GM20431 (cell line): ENCODE data around the gene CIT.
"Not testable (repeated sequence)": the region's sequence is repeated elsewhere in the genome, so short reads cannot be mapped to it uniquely, and the experiment has no call there.

Experiments used
- in situ Hi-C: fragments of 300-500 bp; cut with MseI, MboI; formaldehyde crosslinking; loops from one replicate; pipeline ENCODE4 v1.15.0; 2020; ENCODE audit warnings: low sequenced_read_pairs; ENCODE audit not compliant: unreplicated experiment

Gene CIT

DNA sequence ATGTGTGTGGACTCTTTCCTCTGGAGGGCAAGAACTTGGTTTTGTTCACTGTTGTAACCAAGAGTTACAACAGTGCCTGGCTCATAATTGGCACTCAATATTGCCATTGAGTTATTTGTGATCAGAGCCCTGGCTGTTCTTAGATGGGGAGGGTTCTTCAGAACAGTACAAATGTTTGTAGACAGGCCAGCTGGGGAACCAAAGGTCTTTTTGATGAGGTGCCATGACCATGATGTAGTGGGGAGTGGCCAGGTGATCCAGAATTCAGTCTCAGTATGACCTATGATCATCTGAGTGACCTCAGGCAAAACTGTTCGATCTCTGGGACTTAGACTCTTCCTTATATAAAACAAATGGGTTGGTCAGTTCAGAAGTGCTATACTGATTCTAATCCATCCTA, 212.5 kb downstream of the CIT start:
- in situ Hi-C loops: no loop called here

DNA sequence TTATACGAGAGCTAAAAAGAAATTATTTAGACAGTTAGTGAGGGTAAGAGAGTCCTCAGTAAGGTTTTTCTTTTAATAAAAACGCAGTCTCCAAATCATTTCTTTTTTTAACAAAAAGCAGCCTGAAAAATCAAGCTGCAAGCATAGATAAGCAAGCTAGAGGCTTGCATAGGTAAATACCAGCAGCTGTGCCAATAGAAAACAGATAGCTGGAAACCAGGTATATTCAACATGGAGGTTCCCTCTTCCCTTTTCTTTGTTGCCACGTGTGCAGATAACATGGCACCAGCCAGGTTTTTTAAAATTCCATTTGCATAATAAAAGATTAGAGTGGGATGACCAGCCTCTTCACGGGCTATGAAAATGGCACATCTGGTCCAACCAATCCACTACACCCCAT, 215.2 kb downstream of the CIT start:
- in situ Hi-C loops: no loop called here

DNA sequence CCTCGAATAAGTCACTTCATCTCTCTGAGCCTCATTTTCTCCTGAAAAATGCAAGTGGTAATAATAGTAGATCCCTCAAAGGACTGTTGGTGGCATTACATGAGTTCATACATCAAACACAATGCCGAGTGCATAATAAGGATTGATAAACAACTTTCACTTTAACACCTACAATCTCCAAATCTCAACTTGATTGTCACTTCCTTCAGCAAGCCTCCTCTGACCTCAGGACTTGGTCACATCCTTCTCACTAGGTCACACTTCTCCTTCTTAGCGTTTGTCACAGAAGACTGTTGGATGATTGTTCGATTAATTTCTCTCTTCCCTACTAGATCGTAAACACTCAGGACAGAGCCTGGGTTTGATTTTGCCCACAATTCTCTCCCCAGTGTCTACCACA, 217.0 kb downstream of the CIT start:
- in situ Hi-C loops: no loop called here

DNA sequence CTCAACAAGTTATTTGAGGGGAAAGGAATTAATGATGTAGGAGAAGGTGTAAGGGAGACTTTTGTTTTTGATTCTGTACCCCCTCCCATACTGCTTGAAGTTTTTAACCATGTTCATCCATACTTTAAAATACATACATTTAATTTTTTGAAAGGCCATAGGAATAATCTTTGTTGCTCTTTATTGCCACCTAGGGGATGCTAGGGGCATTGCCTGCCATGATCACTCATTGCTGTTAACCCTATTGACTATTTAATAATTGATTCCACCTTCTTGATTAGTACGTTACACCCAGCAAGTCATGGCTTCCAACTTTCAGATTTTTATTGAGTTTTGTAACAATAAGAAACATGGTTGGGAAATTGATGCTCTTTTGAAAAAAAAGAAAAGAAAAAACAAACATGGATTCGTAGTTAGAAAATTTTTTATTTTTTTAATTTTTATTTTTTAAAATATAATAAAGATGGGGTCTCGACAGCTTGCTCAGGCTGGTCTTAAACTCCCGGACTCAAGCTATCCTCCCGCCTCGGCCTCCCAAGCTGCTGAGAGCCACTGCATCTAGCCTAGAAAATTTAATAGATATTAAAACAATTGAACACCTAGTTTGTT, 217.7 kb downstream of the CIT start:
- in situ Hi-C loops: no loop called here

DNA sequence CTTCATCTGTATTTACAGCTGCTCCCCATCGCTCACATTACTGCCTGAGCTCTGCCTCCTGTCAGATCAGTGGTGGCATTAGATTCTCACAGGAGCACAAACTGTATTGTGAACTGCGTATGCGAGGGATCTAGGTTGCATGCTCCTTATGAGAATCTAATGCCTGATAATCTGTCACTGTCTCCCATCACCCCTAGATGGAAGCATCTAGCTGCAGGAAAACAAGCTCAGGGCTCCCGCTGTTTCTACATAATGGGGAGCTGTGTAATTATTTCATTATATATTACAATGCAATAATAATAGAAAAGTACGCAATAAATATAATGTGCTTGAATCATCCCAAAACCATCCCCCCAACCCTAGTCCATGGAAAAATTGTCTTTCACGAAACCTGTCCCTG, 219.0 kb downstream of the CIT start:
- in situ Hi-C loops: not testable (repeated sequence)

DNA sequence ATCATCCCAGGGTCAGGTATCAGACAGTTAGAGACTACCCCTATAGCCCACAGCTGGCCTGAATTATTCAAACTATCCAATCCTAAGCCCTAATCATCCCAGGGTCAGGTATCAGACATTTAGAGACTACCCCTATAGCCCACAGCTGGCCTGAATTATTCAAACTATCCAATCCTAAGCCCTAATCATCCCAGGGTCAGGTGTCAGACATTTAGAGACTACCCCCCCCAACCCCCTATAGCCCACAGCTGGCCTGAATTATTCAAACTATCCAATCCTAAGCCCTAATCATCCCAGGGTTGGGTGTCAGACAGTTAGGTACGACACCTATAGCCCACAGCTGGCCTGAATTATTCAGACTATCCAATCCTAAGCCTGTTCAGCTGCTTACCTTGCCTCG, 220.1 kb downstream of the CIT start:
- in situ Hi-C loops: not testable (repeated sequence)

DNA sequence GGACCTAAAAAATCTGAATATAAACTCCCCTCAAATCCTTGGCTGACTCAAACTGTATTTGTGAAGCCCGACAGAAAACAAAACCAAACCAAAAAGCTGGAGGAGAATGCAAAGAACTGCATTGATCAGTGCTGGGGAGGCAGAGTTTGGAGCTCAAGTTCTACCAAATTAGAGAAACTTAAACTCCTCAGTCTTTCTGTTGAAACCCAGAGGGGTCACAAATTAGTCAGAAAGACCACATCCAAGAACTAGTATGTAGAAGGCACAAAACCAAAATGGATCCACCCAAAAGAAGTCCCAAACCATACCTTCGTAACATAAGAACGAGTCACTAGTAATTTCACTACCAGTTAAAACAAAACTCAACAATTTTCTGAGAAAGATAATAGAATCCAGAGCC, 224.5 kb downstream of the CIT start:
- in situ Hi-C loops: no loop called here

DNA sequence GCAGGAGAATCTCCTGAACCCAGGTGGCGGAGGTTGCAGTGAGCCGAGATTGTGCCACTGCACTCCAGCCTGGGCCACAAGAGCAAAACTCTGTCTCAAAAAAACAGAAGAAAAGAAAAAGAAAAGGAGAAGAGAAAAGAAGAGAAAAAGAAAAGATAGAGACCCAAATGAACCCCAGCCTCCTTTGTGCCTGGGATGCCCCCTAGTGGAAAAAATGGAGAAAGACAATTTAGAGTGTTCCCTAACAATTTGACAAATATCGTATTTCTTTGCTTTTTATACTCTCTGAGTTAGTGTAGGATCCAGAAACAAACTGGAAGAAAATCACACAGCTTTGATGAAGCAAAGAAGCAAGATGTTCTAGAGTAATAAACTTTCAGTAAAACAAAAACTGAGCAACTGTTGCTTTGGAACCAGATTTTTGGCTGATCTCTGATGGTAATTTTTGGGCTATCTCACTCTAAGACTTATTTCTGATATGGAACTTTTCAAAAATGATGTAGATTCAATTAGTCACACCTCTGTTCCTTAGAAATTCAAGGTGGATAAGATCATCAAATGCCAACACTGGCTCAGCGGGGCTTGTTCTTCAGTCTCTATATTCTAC, 227.8 kb downstream of the CIT start:
- in situ Hi-C loops: no loop called here

DNA sequence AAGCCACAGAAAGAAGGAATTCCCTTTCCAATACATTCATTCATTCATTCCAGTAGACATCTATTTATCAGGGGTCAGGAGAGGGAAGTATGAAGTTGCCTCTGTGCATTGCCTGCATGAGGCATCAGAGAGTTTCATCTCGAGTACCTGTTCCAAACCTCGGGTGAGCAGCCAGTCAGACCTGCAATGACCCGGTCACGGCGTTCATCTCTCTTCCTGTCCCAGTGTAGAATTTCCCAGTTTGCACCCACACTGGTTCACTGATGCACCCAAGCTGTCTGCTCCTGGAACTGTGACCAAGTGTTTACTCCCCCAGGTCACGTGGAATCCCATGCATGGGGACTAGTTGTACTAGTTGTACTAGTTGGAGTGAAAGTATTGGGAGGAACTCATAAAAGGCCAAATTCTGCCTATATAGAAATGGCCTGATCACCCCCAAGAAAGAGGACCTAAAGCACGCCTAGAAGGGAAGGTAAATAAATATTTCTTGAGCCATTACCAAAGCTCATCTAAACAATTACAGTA, 231.5 kb downstream of the CIT start:
- in situ Hi-C loops: no loop called here

DNA sequence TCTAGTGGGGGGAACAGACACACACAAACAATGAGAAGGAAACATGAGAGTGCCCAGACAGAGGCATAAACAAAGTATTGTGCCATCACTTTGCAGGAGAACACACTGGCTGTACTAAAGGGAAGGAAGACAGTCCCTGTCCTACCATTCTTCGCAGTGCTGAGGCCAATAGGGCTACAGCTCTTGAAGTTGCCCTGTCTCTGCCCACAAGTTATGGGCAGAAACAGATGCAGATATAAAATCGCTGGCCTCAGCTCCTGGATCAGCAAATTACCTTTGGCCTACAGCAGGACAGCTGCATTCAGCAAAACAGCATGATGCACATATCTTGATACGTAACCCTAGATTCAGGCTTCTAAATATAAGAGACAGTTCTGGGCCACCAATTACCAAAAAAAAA, 232.2 kb downstream of the CIT start:
- in situ Hi-C loops: no loop called here

DNA sequence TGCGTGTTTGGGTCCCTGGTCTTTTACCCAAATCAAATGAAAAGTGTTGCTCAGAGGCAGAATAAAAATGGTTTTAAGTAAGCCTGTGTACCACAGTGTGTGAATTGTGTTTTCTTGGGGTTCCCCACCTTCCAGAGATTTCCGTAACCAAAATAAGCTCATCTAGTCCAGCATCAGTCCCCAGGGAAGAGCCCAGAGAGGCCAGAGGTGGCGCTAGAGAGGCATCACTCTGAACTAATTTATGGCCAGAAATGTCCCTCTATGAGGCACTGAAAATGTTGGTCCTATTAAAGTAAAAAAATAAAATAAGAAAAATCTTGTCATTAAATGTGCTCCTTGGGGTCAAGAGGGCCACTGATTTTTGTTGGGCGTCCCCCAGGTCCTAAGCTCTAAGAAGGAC, 234.1 kb downstream of the CIT start:
- in situ Hi-C loops: no loop called here
